Ishikawa (cell line): ENCODE results near the gene RAPGEF3.

ENCODE experiments used
- CEBPB ChIP-seq: IDR thresholded peaks from 2 replicates; pipeline ENCODE4 v1.6.1; 2012
- CREB1 ChIP-seq: IDR thresholded peaks from 2 replicates; pipeline ENCODE4 v1.6.1; 2012; ENCODE audit warnings: low read depth
- EGR1 ChIP-seq: IDR thresholded peaks from 2 replicates; pipeline ENCODE4 v1.6.1; 2012
- EP300 ChIP-seq: IDR thresholded peaks from 2 replicates; pipeline ENCODE4 v1.6.1; 2012; ENCODE audit warnings: borderline replicate concordance
- FOXM1 ChIP-seq: IDR thresholded peaks from 2 replicates; pipeline ENCODE4 v1.6.1; 2012; ENCODE audit warnings: low read depth, borderline replicate concordance
- NFIC ChIP-seq: IDR thresholded peaks from 2 replicates; pipeline ENCODE4 v1.6.1; 2012
- RAD21 ChIP-seq: IDR thresholded peaks from 2 replicates; pipeline ENCODE4 v1.6.1; 2012; ENCODE audit warnings: low read depth
- REST ChIP-seq: IDR thresholded peaks from 2 replicates; pipeline ENCODE4 v1.6.1; 2012; ENCODE audit warnings: low read depth, mild to moderate bottlenecking
- TAF1 ChIP-seq: IDR thresholded peaks from 2 replicates; pipeline ENCODE4 v1.6.1; 2012; ENCODE audit warnings: low read depth, mild to moderate bottlenecking
- TCF12 ChIP-seq: IDR thresholded peaks from 2 replicates; pipeline ENCODE4 v1.6.1; 2012; ENCODE audit warnings: low read depth
- TEAD4 ChIP-seq: IDR thresholded peaks from 2 replicates; pipeline ENCODE4 v1.6.1; 2012
- YY1 ChIP-seq: IDR thresholded peaks from 2 replicates; pipeline ENCODE4 v1.6.1; 2012; ENCODE audit warnings: low read depth
- ZBTB7A ChIP-seq: IDR thresholded peaks from 2 replicates; pipeline ENCODE4 v1.6.1; 2012; ENCODE audit warnings: low read depth
- TF ChIP-seq, protein P1 (sequence below): IDR thresholded peaks from 2 replicates; pipeline ENCODE4 v1.6.1; 2012
- TF ChIP-seq, protein P2 (sequence below): IDR thresholded peaks from 2 replicates; pipeline ENCODE4 v1.6.1; 2012

Gene RAPGEF3

DNA sequence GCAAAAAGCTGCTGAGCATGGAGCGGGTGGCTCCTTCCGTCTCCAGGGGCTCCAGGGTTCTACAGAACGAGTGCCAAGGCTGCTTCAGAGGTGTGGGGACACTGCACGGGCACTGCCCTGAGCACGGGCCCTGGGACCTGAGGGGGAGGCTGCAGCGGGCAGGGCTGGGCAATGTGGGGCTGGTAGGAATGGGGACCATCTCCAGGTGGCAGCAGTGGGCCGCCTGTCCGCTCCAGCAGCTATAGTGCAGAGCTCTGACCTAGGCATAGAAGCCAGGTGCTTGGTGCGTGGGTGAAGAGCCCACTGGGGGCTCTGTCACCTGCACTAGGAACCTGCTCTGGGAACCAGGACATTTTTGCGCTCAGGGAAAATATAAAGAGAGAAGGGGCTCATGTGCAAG lies 38.8 kb upstream of the RAPGEF3 start:
- TF ChIP-seq CREB1, result no peak
- no peak for TF ChIP-seq ZBTB7A
- peak; percentile 67 for TF ChIP-seq RAD21
- TF ChIP-seq REST, result no peak
- TF ChIP-seq NFIC, result no peak

GRCh38 chr12:47795814-47796411 lies 37.2 kb upstream of the RAPGEF3 start:
- TF ChIP-seq YY1 (no peak), EP300 (no peak), EGR1 (no peak), CREB1 (no peak), REST (no peak), ZBTB7A (no peak), TEAD4 (no peak), RAD21 (no peak), TAF1 (no peak), TCF12 (no peak), FOXM1 (no peak)
- TF ChIP-seq, protein P1, sequence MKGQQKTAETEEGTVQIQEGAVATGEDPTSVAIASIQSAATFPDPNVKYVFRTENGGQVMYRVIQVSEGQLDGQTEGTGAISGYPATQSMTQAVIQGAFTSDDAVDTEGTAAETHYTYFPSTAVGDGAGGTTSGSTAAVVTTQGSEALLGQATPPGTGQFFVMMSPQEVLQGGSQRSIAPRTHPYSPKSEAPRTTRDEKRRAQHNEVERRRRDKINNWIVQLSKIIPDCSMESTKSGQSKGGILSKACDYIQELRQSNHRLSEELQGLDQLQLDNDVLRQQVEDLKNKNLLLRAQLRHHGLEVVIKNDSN, result no peak
- TF ChIP-seq, protein P2, sequence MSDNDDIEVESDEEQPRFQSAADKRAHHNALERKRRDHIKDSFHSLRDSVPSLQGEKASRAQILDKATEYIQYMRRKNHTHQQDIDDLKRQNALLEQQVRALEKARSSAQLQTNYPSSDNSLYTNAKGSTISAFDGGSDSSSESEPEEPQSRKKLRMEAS, result no peak

GRCh38 chr12:47795121-47795813 lies 36.6 kb upstream of the RAPGEF3 start:
- TF ChIP-seq, protein P2, result no peak
- TF ChIP-seq FOXM1 (no peak), REST (no peak), CREB1 (no peak), NFIC (no peak), EGR1 (no peak), TEAD4 (no peak), ZBTB7A (no peak), EP300 (no peak), RAD21 (no peak), YY1 (no peak), TAF1 (no peak), CEBPB (no peak), TCF12 (no peak)
- TF ChIP-seq, protein P1, result no peak

- no peak for TF ChIP-seq EP300
- TF ChIP-seq TEAD4, result no peak
- TF ChIP-seq CEBPB, result no peak
- no peak for TF ChIP-seq CREB1
- TF ChIP-seq, protein P1, result no peak
- no peak for TF ChIP-seq REST
- TF ChIP-seq, protein P2, result no peak
- TF ChIP-seq NFIC, result no peak
- TF ChIP-seq FOXM1, result no peak
- TF ChIP-seq YY1, result no peak
These were observed 36.0 kb upstream of the RAPGEF3 start for GRCh38 chr12:47794679-47795078.
